ENCODE results near the gene ACO1.

The ACO1 gene

DNA sequence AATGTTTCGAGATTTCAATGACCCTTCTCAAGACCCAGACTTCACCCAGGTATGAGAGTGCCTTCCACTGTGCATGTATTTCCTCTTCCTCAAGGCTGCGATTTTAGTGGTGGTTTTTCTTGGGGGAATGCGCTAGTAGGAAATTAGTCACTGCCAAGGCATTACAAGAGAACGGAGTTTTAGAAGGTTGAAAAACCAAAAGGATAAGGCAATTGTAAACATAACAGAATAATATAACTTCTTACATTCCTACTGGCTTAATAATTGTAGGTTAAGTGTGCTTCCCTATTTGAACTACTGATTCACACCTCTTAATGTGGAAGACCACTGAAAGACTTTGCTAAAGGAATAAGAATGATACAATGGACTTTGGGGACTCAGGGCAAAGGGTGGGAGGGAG lies 38.9 kb downstream of the ACO1 start:
- Histone ChIP-seq H2BK5ac (ENCODE audit: low read depth, low read length, poor library complexity, severe bottlenecking) (no peak overlapping the region), H3K4me2 (ENCODE audit: low read length, poor library complexity, severe bottlenecking) (no peak overlapping the region), H2AK5ac (ENCODE audit: low read length, severe bottlenecking) (no peak overlapping the region), H4K8ac (ENCODE audit: low read length) (no peak overlapping the region), H3K4me3 (ENCODE audit: insufficient read depth in 1 of 2, low read depth in 1 of 2, low read length in 2 of 2) (no peak overlapping the region), H3K4me1 (ENCODE audit: control insufficient read depth, insufficient read depth, low read depth, low read length) (peaks cover 18% of the 10 kb centered on the region), H3K4ac (ENCODE audit: low read depth in 1 of 2, low read length in 2 of 2) (no peak overlapping the region), H3K27me3 (ENCODE audit: control insufficient read depth in 1 of 2, insufficient read depth in 1 of 2, low read length in 2 of 2) (no peaks in the 10 kb centered on the region), H3K79me1 (replicated peaks; ENCODE audit: low read length, poor library complexity, severe bottlenecking) (peaks cover 4% of the 10 kb centered on the region), H2BK120ac (ENCODE audit: low read depth, low read length) (no peak overlapping the region), H3K18ac (ENCODE audit: low read depth in 1 of 2, low read length in 2 of 2) (no peak overlapping the region), H2AFZ (ENCODE audit: low read depth, low read length) (no peak overlapping the region), H3K9me3 (ENCODE audit: control insufficient read depth, low read length) (no peaks in the 10 kb centered on the region), H3K9ac (ENCODE audit: low read length) (no peak overlapping the region), H2BK12ac (ENCODE audit: low read length in 2 of 2) (no peak overlapping the region), H3K23ac (ENCODE audit: low read length in 2 of 2) (no peak overlapping the region), H3K36me3 (ENCODE audit: control insufficient read depth in 1 of 2, insufficient read depth in 2 of 2, low read depth in 1 of 2, low read length in 2 of 2) (peaks cover 16 to 100% of the 10 kb centered on the region in 2 experiments), H2BK15ac (ENCODE audit: low read depth, poor library complexity, severe bottlenecking) (no peak overlapping the region), H3K27ac (ENCODE audit: low read length, poor library complexity, severe bottlenecking) (peak overlapping the region; percentile 91), H4K91ac (ENCODE audit: low read length) (no peak overlapping the region), H3K14ac (ENCODE audit: low read length in 2 of 2) (no peak overlapping the region)
- peak; percentile 81 for DNase-seq
- WGBS = no CpG with 5 or more reads among the region's 4 CpGs

- Histone ChIP-seq H3K18ac (ENCODE audit: low read depth in 1 of 2, low read length in 2 of 2) (peak overlapping the region in 1 of 2 experiments; percentile 9), H3K4ac (ENCODE audit: low read depth in 1 of 2, low read length in 2 of 2) (no peak overlapping the region), H3K4me2 (ENCODE audit: low read length, poor library complexity, severe bottlenecking) (no peak overlapping the region), H3K79me1 (replicated peaks; ENCODE audit: low read length, poor library complexity, severe bottlenecking) (peaks cover 6% of the 10 kb centered on the region), H2AFZ (ENCODE audit: low read depth, low read length) (no peak overlapping the region), H3K9me3 (ENCODE audit: control insufficient read depth, low read length) (no peaks in the 10 kb centered on the region), H3K36me3 (ENCODE audit: control insufficient read depth in 1 of 2, insufficient read depth in 2 of 2, low read depth in 1 of 2, low read length in 2 of 2) (peaks cover 14 to 98% of the 10 kb centered on the region in 2 experiments), H3K23ac (ENCODE audit: low read length in 2 of 2) (no peak overlapping the region), H3K27ac (ENCODE audit: low read length, poor library complexity, severe bottlenecking) (peak overlapping the region; percentile 64), H3K9ac (ENCODE audit: low read length) (no peak overlapping the region), H3K14ac (ENCODE audit: low read length in 2 of 2) (no peak overlapping the region), H3K4me1 (ENCODE audit: control insufficient read depth, insufficient read depth, low read depth, low read length) (peaks cover 18% of the 10 kb centered on the region), H2BK5ac (ENCODE audit: low read depth, low read length, poor library complexity, severe bottlenecking) (peak overlapping the region; percentile 63), H3K4me3 (ENCODE audit: insufficient read depth in 1 of 2, low read depth in 1 of 2, low read length in 2 of 2) (no peak overlapping the region), H2BK120ac (ENCODE audit: low read depth, low read length) (no peak overlapping the region), H2AK5ac (ENCODE audit: low read length, severe bottlenecking) (peak overlapping the region; percentile 60), H2BK15ac (ENCODE audit: low read depth, poor library complexity, severe bottlenecking) (no peak overlapping the region), H2BK12ac (ENCODE audit: low read length in 2 of 2) (no peak overlapping the region), H3K27me3 (ENCODE audit: control insufficient read depth in 1 of 2, insufficient read depth in 1 of 2, low read length in 2 of 2) (no peaks in the 10 kb centered on the region), H4K8ac (ENCODE audit: low read length) (peak overlapping the region; percentile 12), H4K91ac (ENCODE audit: low read length) (no peak overlapping the region)
- WGBS = 9% methylated on average over 6 of the region's 6 CpGs
- DNase-seq = peak; percentile 81
These were observed 40.2 kb downstream of the ACO1 start for GRCh38 chr9:32424616-32425015.

DNA sequence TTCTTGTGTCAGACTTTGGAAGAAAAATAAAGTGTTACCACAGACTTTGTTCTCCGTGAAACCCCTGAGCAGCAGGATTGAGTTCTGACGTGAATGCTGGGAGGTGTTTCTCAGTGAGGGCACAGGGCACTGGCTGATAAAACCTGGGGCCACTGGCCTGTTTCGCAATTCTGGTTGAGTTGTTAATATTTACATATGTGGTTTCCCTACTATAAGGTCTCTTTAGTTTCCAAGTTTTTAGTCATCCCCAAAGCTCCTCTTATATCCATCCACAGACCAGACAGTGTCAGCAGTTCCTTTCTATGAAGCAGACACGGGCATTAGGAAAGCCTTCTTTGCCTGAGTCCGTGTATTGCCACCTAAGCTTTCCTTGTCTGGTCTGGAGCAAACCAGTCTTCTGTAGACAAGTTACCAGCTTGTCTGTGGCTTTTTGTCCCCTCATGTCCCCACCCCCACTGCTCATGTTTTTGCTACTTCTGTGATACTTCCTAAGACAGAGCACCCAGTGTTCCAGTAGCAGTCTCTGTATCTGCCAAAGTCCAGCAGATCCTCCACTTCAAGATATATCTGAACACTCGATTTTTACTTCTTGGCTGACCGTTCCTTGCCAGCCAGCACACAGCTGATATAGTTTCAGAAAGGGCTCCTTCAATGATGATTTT lies 42.0 kb downstream of the ACO1 start:
- Histone ChIP-seq H3K36me3 (ENCODE audit: control insufficient read depth in 1 of 2, insufficient read depth in 2 of 2, low read depth in 1 of 2, low read length in 2 of 2) (peaks cover 9 to 98% of the 10 kb centered on the region in 2 experiments), H3K27ac (ENCODE audit: low read length, poor library complexity, severe bottlenecking) (peak overlapping the region; percentile 91), H3K23ac (ENCODE audit: low read length in 2 of 2) (no peak overlapping the region), H3K4me2 (ENCODE audit: low read length, poor library complexity, severe bottlenecking) (peak overlapping the region; percentile 48), H2AFZ (ENCODE audit: low read depth, low read length) (no peak overlapping the region), H3K9me3 (ENCODE audit: control insufficient read depth, low read length) (no peaks in the 10 kb centered on the region), H2AK5ac (ENCODE audit: low read length, severe bottlenecking) (peak overlapping the region; percentile 83), H4K91ac (ENCODE audit: low read length) (no peak overlapping the region), H3K4ac (ENCODE audit: low read depth in 1 of 2, low read length in 2 of 2) (no peak overlapping the region), H2BK120ac (ENCODE audit: low read depth, low read length) (no peak overlapping the region), H3K79me1 (replicated peaks; ENCODE audit: low read length, poor library complexity, severe bottlenecking) (peaks cover 3% of the 10 kb centered on the region), H2BK5ac (ENCODE audit: low read depth, low read length, poor library complexity, severe bottlenecking) (peak overlapping the region; percentile 47), H3K4me3 (ENCODE audit: insufficient read depth in 1 of 2, low read depth in 1 of 2, low read length in 2 of 2) (no peak overlapping the region), H3K27me3 (ENCODE audit: control insufficient read depth in 1 of 2, insufficient read depth in 1 of 2, low read length in 2 of 2) (no peaks in the 10 kb centered on the region), H4K8ac (ENCODE audit: low read length) (peak overlapping the region; percentile 62), H3K18ac (ENCODE audit: low read depth in 1 of 2, low read length in 2 of 2) (peak overlapping the region in 1 of 2 experiments; percentile 72), H3K9ac (ENCODE audit: low read length) (peak overlapping the region; percentile 12), H3K4me1 (ENCODE audit: control insufficient read depth, insufficient read depth, low read depth, low read length) (peaks cover 21% of the 10 kb centered on the region), H2BK15ac (ENCODE audit: low read depth, poor library complexity, severe bottlenecking) (no peak overlapping the region), H2BK12ac (ENCODE audit: low read length in 2 of 2) (peak overlapping the region in 1 of 2 experiments; percentile 23), H3K14ac (ENCODE audit: low read length in 2 of 2) (no peak overlapping the region)
- 5% methylated on average over 4 of the region's 7 CpGs for WGBS
- DNase-seq = peak; percentile 93

DNA sequence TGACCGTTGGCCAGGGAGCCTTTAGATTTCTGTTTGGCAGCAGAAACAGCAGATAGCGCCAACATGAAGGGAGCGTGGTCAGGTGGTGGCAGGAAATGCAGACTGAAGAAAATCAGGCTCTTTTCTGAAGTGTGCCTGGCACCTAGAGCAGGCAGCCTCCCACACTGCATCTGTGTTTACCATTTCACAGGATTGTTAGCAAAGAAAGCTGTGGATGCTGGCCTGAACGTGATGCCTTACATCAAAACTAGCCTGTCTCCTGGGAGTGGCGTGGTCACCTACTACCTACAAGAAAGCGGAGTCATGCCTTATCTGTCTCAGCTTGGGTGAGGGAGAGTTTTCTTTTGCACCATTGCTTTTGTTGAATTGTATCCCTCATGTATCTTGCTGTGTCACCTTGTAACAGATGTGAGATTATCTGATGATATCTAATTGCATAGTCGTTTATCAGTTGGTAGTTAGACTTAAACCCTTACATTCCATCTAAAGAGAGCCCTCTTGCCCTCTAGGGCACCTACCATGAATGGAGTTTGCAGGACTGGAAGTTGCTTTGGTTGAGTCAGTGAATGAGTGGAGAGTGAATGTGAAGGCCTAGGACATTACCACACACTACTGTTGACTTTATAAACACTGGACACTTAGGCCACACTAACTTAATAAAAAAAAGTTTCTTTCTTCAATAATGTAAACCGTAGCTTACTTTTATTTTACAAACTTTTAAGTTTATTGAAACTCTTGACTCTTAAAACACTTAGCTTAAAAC lies 42.8 kb downstream of the ACO1 start:
- WGBS = 81% methylated on average over 7 of the region's 8 CpGs
- H2AK5ac ChIP-seq (ENCODE audit: low read length, severe bottlenecking) = peak overlapping the region; percentile 76
- H3K23ac ChIP-seq (ENCODE audit: low read length in 2 of 2) = no peak overlapping the region

More for the DNA sequence above, 42.8 kb downstream of the ACO1 start:
- Histone ChIP-seq H3K9ac (ENCODE audit: low read length) (no peak overlapping the region), H2BK12ac (ENCODE audit: low read length in 2 of 2) (peak overlapping the region in 1 of 2 experiments; percentile 75), H2AFZ (ENCODE audit: low read depth, low read length) (no peak overlapping the region), H3K4me2 (ENCODE audit: low read length, poor library complexity, severe bottlenecking) (no peak overlapping the region), H3K14ac (ENCODE audit: low read length in 2 of 2) (peak overlapping the region in 1 of 2 experiments; percentile 2), H3K18ac (ENCODE audit: low read depth in 1 of 2, low read length in 2 of 2) (peak overlapping the region; percentile 5 to 26), H3K27ac (ENCODE audit: low read length, poor library complexity, severe bottlenecking) (peak overlapping the region; percentile 79), H2BK15ac (ENCODE audit: low read depth, poor library complexity, severe bottlenecking) (no peak overlapping the region), H3K9me3 (ENCODE audit: control insufficient read depth, low read length) (no peaks in the 10 kb centered on the region), H3K27me3 (ENCODE audit: control insufficient read depth in 1 of 2, insufficient read depth in 1 of 2, low read length in 2 of 2) (no peaks in the 10 kb centered on the region), H2BK5ac (ENCODE audit: low read depth, low read length, poor library complexity, severe bottlenecking) (peak overlapping the region; percentile 22), H3K79me1 (replicated peaks; ENCODE audit: low read length, poor library complexity, severe bottlenecking) (peaks cover 2% of the 10 kb centered on the region), H3K4me1 (ENCODE audit: control insufficient read depth, insufficient read depth, low read depth, low read length) (peaks cover 25% of the 10 kb centered on the region), H2BK120ac (ENCODE audit: low read depth, low read length) (peak overlapping the region; percentile 2), H3K4me3 (ENCODE audit: insufficient read depth in 1 of 2, low read depth in 1 of 2, low read length in 2 of 2) (no peak overlapping the region), H3K36me3 (ENCODE audit: control insufficient read depth in 1 of 2, insufficient read depth in 2 of 2, low read depth in 1 of 2, low read length in 2 of 2) (peaks cover 8 to 98% of the 10 kb centered on the region in 2 experiments), H3K4ac (ENCODE audit: low read depth in 1 of 2, low read length in 2 of 2) (peak overlapping the region in 1 of 2 experiments; percentile 29), H4K8ac (ENCODE audit: low read length) (no peak overlapping the region), H4K91ac (ENCODE audit: low read length) (peak overlapping the region; percentile 23)
- DNase-seq = peak; percentile 72
